Measurements from ENCODE around the gene LGI4.

- TF ChIP-seq CTCF (IDR thresholded peaks at IDR 0.05; ENCODE audit: insufficient read depth, low read depth, low read length), result no peak
- TF ChIP-seq EZH2 (IDR thresholded peaks at IDR 0.05; ENCODE audit: insufficient read depth, low read length), result no peak
These were observed 26.0 kb upstream of the LGI4 start for GRCh38 chr19:35160629-35161433.
